Adipose tissue (tissue), 3 donors: ENCODE results near the gene NT5M. TPM values are rescaled to one million over a fixed set of nuclear protein-coding genes. Genes with fewer than 3 reads are reported as not detected.

Experiments
- H3K27ac ChIP-seq: one replicate; pipeline ENCODE4 v1.5.1; 2013; ENCODE audit warnings: low read depth, low read length
- WGBS, 3 donors: extraction: QIAGEN DNeasy Blood & Tissue Kit; methylation state at CpG; one replicate each; pipeline ENCODE4 v1.1.7; 2013; 5-methylcytosine and 5-hydroxymethylcytosine counted together
- polyA plus RNA-seq, 3 donors: library from polyadenylated mRNA; stranded (reverse); fragments of 200-250 nt; gene quantifications; one replicate each; pipeline ENCODE4 v1.2.3, GENCODE V29; 2013
- donor health status: healthy with polysubstance abuse.
- donor health status: Bipolar disorder and iron deficiency.
- donor health status: healthy.

The NT5M gene
- polyA plus RNA-seq, 3 donors: 2.4 to 2.7 (median 2.6) TPM

DNA sequence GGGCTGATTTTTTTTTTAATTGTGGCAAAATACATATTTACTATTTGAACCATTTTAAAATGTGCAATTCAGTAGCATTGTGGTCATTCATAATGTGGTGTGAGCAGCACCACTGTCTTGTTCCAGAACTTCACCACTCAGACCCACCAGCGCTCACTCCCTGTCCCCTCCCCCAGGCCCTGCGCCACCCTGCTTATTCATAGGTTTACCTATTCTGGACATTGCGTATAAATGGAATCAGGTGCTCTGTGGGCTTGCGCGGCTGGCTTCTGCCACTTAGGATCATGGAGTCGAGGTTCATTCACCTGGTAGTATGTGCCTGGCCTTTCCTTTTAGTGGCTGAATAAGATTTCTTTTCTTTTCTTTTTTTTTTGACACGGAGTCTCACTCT, 59.4 kb downstream of the NT5M start:
- no peak overlapping the region for H3K27ac ChIP-seq
- WGBS, 3 donors: 94 to 96% (median 94%) methylated on average over 7 of the region's 7 CpGs

DNA sequence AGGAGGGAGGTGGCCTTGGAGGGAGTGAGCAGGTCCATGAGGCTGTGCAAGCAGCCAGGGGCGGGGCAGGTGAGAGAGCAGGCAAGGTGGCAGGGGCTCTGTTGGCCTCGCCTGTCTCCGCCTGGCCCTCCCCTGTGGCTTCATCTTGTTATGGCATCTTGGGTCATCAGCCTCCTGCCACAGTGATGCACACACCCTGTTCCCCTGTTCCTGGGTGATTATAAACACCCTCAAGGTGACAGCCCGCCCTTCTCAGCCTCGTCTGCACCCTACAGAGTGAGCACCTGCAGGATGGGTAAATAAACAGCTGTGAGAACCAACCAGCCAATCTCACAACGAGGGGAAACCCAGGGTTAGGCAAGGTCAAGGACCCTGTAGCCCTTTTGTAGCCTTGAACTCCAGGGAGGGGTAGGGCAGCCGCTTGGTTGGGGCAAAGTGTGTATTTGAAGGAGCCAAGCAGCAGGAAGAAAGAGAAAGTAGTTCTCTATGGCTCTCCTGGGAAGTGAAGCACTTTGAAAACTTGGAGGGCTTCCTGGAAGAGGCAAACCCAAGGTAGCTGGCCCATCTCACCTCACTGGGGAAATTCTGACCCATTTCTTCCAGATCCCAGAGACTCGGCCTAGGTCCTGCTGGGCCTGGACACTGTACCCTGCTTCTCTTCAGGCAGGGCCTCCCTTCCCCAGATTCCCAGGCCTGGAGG, 60.6 kb downstream of the NT5M start:
- WGBS, 3 donors: 51 to 82% (median 75%) methylated on average over 8 of the region's 8 CpGs
- no peak overlapping the region for H3K27ac ChIP-seq

DNA sequence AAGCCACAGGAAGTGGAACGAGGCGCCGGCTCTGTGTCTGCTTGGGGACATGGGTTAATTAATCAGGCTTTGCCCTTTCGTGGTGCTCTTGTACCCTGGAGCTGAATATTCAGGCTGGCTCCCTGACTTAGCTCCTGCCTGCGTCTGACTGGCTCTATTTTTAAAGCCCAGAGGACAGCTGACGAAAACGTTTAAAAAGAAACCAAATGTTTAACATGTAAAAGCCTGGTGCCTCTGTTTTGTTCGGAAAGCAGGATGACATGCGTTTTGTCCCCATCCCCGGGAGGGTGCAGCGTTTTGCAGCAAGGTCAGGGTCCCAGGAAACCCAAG, 61.1 kb downstream of the NT5M start:
- WGBS, 3 donors: 42 to 57% (median 51%) methylated on average over 11 of the region's 11 CpGs
- H3K27ac ChIP-seq: no peak overlapping the region

DNA sequence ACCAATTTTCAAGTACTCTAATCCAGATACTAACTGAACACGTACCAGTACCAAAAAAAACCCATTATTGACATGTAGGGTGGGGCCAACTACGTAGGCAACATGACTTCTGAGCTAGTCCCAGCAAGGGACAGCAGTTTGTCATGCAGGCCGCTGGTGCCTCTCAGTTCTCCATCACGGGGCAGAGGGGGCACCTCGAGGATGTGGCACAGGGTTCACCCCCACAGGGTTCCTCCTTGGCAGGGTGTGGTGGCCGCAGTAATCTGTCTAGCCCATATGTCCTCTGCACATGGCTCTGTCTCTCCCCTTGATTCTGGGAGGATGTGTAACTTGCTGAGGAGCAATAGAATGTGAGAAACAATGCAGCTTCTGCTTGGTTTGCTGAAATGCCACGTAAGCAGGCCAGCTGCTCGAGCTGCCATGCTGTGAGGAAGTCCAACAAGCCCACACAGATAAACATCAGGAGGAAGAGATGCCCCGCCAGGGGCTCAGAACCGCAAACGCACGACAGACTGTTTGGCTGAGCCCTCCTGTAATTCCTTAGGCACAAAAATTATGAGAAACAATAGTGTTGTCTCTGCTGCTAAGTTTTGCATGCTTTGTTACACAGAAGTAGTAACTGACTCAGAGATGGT, 62.4 kb downstream of the NT5M start:
- 89 to 93% (median 90%) methylated on average over 12 of the region's 12 CpGs for WGBS, 3 donors
- H3K27ac ChIP-seq: no peak overlapping the region

DNA sequence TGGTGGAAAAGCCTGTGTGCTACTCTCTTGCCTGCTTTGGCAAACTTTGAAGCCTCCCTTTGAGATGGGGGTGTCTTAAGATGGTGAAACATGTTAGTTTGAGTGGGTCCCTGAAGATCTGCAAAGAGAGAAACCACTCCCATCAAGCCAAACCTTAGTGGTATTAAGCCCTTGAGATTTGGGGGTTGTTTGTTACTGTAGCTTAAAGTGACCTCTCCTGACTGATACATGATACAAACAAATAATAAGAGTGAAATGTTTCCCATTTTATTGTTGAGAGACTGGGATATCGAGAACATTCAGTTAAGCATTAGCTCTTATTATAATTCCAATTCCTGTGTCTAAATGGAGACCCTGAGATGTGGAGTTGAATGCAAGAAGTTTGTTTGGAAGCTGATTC, 63.1 kb downstream of the NT5M start:
- WGBS, 3 donors: 91 to 95% (median 95%) methylated on average over 1 of the region's 1 CpG

DNA sequence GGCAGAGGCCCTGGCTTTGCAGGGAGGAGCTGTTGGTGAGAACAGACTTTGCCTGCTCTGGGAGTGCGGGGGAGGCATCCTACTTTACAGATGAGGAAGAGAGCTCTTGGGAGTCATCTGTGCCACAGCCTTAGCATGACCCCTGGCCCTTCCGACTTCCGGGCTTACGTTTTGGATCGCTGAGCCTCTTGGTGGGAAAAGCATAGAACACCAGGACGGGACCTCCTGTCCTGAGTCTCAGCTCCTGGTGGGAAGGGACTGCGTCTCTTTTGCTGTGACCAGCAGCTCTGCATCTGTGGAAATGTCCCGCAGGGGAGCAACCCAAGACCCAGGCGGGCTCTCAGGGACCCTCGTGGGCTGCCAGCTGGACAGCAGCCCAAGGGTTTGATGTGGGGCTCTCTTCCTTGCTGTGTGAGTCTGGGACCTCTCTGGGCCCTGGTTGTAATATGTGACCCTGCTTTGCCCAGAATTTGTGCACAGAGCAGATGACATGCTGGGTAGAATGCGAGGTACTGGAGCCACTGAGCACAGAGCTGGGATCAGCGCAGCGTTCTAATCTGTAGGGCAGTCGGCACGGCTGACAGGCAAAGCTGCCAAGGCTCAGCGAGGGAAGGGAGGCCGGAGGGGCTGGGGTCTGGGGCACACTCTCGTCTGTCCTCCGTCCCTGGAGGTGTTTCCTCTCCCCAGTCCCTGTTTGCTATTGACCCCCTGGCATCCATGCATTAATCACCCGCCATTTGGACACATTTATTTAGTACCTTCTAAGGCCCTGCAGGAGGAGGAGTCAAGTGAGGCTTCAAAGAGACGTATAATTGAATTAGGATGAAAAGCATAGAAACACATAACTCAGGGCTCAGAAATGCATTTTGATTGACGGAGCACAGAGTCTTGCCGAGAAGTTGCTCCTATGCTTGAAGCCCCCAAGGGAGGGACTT, 64.0 kb downstream of the NT5M start:
- WGBS, 3 donors: 71 to 79% (median 74%) methylated on average over 23 of the region's 23 CpGs
- no peak overlapping the region for H3K27ac ChIP-seq

More for the DNA sequence above, 63.1 kb downstream of the NT5M start:
- no peak overlapping the region for H3K27ac ChIP-seq

DNA sequence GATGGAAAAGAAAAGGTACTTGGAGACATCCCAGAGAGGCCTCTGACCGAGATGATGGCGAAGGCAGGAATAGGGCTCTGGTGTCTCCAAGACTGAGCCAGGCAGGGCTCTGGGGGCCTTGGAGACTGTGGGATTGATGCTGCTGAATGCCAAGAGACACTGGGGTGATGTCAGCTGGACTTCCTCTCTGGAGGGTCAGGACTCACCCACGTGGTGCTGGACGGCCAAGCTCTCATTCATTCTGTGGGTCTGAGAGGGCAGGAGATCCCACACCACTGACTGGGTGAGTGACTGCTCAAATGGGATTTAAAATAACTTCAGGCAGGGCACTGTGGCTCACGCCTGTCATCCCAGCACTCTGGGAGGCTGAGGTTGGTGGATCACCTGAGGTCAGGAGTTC, 64.8 kb downstream of the NT5M start:
- H3K27ac ChIP-seq: no peak overlapping the region
- 59 to 79% (median 67%) methylated on average over 5 of the region's 5 CpGs for WGBS, 3 donors

DNA sequence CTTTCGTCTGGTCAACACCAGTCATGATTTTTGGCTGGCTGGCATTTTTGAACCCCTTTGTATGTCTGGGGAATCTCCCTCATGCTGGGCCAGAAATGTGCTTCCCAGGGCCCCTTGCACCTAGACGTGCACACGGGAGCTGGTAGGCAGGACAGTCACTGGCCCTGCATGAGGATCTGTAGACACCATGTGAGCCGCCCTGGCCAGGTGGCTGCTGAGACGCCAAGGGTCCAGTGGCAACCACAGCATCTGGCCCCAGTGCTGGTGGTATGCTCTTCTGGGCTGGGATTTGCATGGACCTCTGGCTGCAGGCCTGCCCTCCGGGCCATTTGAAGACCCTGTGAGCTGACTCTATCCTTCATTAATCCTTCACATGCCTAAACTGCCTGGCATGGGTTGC, 67.5 kb downstream of the NT5M start:
- H3K27ac ChIP-seq: no peak overlapping the region
- WGBS, 3 donors: 92 to 98% (median 94%) methylated on average over 6 of the region's 6 CpGs

DNA sequence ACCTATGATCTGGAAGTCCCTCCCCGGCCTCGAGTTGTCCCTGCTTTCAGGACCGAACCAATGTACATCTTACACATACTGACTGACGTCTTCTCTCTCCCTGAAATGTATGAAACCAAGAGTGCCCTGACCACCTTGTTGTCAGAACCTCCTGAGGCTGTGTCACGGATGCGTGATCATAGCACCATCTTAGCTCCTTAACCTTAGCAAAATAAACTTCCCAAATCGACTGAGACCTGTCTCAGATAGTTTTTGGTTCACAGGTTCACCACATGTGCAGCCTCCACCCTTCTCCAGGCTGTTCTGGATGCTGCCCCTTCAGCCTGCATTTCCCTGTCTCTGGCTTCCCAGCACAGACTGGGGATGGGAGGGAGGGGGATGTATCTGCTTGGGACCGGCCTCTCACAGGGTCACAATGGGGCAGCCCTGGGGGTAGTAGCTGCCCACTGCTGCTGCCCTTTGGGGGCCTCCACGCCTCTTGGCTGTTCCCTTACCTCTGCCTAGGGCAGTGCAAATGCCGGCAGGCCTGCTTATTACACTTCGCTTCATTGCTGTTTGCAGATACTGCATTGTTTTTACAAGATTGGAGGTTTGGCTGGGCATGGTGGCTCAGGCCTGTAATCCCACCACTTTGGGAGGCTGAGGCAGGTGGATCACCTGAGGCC, 69.8 kb downstream of the NT5M start:
- H3K27ac ChIP-seq: no peak overlapping the region
- WGBS, 3 donors: 80 to 87% (median 81%) methylated on average over 11 of the region's 11 CpGs

DNA sequence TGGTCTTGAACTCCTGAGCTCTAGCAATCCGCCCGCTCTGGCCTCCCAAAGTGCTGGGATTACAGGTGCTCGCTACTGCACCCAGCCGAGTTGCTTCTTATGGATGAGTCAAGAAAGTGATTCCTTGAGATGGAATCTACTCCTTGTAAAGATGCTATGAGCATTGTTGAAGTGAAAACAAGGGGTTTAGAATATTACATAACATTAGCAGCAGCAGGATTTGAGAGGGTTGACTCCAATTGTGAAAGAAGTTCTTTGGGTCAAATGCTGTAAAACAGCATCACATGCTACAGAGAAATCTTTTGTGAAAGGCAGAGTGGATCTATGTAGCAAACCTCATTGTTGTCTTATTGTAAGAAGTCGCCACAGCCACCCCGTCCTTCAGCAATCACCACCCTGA, 72.7 kb downstream of the NT5M start:
- WGBS, 3 donors: 86 to 93% (median 92%) methylated on average over 6 of the region's 6 CpGs
- no peak overlapping the region for H3K27ac ChIP-seq

DNA sequence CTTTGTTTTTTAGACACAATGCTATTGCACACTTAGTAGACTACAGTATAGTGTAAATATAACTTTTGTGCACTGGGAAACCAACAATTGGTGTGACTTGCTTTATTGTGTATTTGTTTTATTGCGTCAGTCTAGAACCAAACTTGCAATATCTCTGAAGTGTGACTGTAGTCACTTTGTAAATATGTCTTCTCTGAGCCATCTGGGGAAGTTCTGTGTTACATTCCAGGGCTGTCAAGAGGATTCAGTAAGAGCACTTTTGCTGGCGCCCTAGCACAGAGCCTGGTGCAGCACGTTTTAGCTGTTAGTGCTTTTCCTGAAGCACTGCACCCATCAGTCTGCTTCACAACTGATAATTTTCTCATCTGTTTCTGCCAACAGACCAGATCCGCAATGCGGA, 73.2 kb downstream of the NT5M start:
- WGBS, 3 donors: 73 to 77% (median 74%) methylated on average over 5 of the region's 5 CpGs
- H3K27ac ChIP-seq: no peak overlapping the region

DNA sequence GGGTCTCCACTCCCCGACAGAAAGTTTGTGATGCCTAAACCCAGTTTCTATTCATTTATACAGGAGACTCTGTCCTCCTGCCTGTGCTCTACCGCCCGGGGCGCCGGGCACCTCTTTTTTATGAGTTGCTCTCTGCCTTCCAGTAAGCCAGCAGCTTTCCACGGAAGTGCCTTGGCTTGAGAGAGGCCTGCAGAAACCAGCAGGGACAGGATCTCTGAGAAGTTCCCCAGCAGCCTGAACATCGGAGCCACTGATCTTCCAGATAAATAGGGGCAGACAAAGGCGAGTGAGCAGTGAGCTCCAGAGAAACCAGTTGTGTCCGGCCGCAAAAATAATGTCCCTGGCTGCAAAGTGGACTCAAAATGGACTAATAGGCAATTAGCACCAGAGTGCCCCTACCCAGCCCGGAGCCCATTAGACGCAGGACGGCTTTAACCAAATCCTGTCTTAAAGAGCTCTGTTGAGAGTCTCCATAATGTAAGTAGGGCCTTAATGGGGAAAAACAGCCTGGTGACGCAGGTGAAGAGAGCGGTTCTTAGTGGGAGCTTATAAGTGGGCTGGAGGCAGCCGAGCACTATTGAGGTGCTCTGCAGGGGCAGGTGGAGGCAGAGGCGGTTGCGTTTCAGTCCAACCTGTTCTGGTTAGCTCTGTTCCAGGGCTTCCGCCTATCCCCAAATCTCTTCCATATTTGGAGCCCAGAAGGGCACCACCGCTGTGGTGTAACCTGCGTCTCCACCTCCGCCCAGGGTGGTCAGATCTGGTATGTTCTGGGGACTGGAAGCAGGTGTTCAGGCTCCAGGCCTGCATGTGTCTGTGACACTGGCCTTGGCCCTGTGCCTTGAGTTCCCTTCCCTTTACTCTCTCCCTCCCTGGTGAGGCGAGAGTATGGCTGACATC, 74.1 kb downstream of the NT5M start:
- H3K27ac ChIP-seq: no peak overlapping the region
- 91 to 93% (median 91%) methylated on average over 23 of the region's 23 CpGs for WGBS, 3 donors

DNA sequence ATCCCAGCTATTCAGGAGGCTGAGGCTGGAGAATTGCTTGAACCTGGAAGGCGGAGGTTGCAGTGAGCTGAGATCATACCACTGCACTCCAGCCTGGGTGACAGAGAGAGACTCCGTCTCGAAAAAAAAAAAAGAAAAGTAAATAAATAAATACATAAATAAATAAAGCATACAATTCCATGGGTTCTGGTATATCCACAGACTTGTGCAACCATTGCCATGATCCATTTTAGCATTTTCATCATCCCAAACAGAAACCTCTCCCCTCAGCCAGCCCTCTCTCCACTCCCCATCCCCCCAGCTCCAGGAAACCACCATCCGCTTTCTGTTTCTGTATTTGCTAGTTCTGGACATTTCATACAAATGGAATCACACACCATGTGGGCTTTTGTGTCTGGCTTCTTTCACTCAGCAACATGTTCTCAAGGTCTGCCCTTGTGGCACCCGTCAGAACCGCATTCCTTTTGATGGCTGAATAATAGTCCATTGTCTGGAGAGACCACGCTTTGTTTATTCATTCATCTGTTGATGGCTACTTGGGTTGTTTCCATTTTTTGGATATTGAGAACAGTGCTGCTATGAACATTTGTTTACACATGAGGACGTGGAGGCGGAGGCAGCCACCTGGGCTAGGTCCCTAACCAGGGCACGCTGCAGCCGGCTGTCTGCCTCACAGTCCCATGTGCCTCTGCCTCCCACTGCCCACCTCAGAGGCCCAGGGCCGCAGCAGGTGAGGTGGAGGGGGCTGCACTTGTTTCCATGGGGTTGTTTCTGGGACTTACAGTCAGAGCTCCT, 76.2 kb downstream of the NT5M start:
- 50 to 87% (median 84%) methylated on average over 12 of the region's 12 CpGs for WGBS, 3 donors
- no peak overlapping the region for H3K27ac ChIP-seq

DNA sequence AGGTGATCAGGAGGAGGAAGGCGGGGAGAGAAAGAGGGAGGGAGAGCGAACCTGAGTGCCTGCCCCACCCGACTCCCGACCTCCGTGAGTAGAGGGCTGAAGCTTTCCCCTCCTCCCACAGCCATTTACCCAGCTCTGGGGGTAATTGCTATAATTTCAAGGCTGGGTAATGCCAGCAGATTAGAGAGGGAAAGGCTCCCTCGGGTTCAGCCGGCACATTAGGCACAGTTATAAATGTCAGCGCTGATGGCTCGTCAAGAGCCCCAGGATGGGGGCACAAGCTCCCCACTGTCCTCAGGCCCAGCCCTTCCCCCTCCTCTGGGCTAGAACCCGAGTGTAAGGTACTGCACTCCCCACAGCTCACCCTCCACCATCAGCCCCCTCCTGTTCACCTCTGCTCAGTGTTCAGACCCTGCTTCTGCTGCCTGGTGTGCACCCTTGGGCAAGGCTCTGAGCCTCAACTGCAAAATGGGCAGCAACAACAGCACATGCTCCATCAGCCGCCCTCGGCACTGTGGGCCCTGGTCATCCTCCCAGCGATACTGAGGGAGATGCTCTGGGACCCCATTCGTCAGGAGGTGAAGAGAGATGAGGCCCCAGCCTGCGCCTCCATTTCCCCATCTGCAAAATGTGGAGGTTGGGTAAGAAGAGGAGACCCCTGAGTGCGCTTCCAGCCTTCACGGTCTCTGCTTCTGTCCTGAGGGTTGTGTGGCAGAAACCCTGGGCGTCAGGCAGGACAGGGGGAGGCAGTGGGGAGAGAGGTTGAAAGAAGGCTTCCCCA, 77.2 kb downstream of the NT5M start:
- WGBS, 3 donors: 61 to 78% (median 77%) methylated on average over 18 of the region's 18 CpGs
- H3K27ac ChIP-seq: no peak overlapping the region

DNA sequence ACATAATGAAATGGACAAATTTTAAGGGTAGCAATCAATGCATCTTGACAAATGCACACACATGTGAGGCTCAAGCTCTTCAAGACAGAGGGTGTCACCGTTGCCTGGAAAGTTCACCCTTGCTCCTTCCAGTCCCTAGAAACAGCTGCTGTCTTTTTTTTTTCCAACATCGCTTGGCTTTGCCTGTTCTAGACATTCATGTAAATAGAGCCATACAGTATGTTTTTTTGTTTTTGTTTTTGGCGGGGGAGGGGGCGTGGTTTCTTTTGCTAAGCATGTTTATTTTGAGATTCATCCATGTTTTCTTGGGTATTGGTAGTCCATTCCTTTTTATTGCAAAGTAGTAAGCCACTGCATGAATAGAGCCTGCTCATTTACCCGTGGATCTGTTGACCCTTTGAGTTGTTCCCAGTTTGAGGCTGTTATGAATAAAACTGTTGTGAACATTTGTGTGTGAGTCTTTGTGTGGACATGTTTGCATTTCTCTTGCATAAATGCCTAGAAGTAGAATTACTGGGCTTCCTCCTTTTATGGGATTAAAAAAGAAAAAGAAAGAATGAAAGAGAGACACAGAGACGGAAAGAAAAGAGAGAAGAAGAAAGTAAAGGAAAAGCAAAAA, 78.4 kb downstream of the NT5M start:
- 52 to 73% (median 72%) methylated on average over 6 of the region's 6 CpGs for WGBS, 3 donors
- no peak overlapping the region for H3K27ac ChIP-seq

DNA sequence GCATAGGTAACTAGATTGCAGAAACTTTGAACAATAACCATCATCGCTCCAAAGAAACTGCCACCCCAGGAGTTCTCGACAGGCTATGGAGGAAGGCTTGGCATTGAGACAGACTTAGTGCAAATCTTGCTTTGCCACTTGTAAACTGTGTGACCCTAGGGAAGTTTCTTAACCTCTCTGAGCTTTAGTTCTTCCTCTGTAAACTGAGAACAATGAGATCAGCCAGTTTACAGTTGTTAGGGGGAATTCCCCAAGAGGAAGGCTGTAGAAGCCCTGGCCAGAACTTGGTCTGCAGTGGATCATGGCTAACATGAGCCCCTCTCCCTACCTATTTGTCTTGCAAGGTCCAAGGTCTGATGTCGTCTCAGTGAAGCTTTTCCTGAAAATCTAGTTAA, 78.9 kb downstream of the NT5M start:
- H3K27ac ChIP-seq: no peak overlapping the region
- WGBS, 3 donors: 76 to 82% (median 78%) methylated on average over 3 of the region's 3 CpGs
